ENCODE data around the gene GAREM1. TPM values are rescaled to one million over a fixed set of nuclear protein-coding genes. Genes with fewer than 3 reads are reported as not detected.

Gene GAREM1
- total RNA-seq, 4 donors from 2014 or later, result 23.6 to 29.9 (median 29.1) TPM

DNA sequence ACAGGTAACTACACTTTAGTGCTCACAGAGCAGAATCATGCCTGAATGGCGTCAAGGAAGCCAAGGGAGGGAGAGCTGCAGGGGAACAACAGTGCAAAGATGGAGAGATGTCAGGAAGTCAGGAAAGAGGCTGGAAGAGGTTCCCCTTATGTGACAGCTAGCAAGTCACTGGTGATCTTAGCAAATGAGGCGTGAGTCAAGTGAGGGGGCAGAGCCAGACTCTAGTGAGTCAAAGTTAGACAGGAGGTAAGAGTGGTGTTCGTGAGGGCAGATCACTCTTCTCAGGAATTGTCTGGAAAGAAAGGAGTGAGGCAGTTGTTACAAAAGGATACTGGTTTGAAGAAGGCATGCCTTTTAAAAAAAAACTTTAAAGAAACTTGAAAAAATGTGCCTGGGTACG is 193.8 kb downstream of the GAREM1 start:
- no peak overlapping the region for H3K4me3 ChIP-seq
- H3K27me3 ChIP-seq, result no peaks in the 10 kb centered on the region
- peaks cover 0 to 46% (median 4%) of the 10 kb centered on the region in 4 donors for H3K4me1 ChIP-seq
- peak overlapping the region in 2 of 4 donors; percentile 14 to 61 for H3K27ac ChIP-seq
- DNase-seq, result no peak
- H3K36me3 ChIP-seq, result no peaks in the 10 kb centered on the region
- TF ChIP-seq, protein P1, sequence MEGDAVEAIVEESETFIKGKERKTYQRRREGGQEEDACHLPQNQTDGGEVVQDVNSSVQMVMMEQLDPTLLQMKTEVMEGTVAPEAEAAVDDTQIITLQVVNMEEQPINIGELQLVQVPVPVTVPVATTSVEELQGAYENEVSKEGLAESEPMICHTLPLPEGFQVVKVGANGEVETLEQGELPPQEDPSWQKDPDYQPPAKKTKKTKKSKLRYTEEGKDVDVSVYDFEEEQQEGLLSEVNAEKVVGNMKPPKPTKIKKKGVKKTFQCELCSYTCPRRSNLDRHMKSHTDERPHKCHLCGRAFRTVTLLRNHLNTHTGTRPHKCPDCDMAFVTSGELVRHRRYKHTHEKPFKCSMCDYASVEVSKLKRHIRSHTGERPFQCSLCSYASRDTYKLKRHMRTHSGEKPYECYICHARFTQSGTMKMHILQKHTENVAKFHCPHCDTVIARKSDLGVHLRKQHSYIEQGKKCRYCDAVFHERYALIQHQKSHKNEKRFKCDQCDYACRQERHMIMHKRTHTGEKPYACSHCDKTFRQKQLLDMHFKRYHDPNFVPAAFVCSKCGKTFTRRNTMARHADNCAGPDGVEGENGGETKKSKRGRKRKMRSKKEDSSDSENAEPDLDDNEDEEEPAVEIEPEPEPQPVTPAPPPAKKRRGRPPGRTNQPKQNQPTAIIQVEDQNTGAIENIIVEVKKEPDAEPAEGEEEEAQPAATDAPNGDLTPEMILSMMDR (IDR thresholded peaks at IDR 0.05), result no peak
- TF ChIP-seq POLR2A (IDR thresholded peaks at IDR 0.05), result no peak
- H3K9me3 ChIP-seq, result no peaks in the 10 kb centered on the region

DNA sequence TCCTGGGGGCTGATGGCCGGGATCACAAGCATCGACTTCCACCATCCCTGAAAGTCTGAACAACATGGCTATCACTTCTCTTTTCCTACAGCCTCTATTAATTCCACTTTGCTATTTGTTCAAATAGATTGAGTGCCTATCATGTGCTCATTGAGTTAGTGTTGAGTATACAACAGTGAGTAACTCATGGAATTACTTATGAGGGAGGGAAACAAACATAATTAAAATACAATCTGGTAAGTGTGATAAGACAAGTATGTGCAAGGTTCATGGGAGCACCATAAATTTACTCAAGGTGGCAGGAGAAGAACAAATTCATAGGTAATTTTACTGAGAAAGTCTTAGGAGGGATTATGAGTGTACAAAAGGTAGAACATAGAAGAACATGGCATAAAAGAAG is 194.4 kb downstream of the GAREM1 start:
- no peak for DNase-seq
- Histone ChIP-seq H3K27me3 (no peaks in the 10 kb centered on the region), H3K36me3 (no peaks in the 10 kb centered on the region), H3K4me3 (no peak overlapping the region), H3K27ac (peak overlapping the region in 1 of 4 donors; percentile 39), H3K9me3 (no peaks in the 10 kb centered on the region), H3K4me1 (peaks cover 0 to 46% (median 4%) of the 10 kb centered on the region in 4 donors)
- TF ChIP-seq, protein P1 (IDR thresholded peaks at IDR 0.05), result no peak
- TF ChIP-seq POLR2A (IDR thresholded peaks at IDR 0.05), result no peak

DNA sequence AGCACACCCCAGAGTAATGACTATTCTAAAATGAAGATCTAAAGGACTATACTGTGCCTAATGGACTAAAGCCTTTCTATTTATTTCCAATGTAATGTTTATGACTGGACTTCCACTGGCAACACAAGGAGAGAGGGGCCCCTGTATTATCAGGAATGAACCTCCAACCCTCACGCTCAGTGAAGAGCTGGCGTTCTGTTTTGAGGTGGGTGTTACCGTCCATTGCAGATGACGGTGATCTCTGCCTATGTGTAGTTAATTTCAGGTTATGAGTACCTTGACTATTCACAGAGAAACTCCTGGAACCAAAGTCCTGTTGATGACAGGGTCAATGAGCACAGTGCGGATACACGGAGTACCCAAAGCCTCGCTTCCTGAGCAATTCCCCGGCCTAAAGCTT is 195.5 kb downstream of the GAREM1 start:
- DNase-seq, result no peak
- Histone ChIP-seq H3K4me1 (peaks cover 0 to 38% (median 4%) of the 10 kb centered on the region in 4 donors), H3K9me3 (no peaks in the 10 kb centered on the region), H3K27me3 (no peaks in the 10 kb centered on the region), H3K27ac (peak overlapping the region in 1 of 4 donors; percentile 39), H3K36me3 (peaks cover 0 to 2% (median 0%) of the 10 kb centered on the region in 3 donors), H3K4me3 (no peak overlapping the region)
- TF ChIP-seq POLR2A (IDR thresholded peaks at IDR 0.05), result no peak
- TF ChIP-seq, protein P1 (IDR thresholded peaks at IDR 0.05), result no peak

DNA sequence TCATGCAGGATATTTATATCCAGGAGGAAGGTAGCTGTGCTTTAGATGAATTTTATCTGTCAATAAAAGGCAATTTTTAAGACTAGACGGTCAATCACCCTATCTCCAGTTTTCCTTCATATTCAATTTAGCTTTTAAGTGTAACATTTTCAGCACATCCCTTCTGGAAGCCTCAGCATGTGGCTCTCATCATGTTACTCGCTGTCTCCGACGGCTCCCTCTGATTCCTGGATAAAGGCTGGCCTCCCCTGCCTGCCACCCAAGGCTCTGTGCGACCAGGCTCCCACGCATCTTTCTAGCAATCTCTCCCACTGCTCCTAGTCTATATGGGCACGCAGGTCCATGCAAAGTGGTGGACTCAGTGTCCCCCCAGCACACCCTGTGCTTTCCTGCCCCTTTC is 196.4 kb downstream of the GAREM1 start:
- no peak for TF ChIP-seq POLR2A (IDR thresholded peaks at IDR 0.05)
- TF ChIP-seq, protein P1 (IDR thresholded peaks at IDR 0.05), result no peak
- peaks cover 0 to 33% (median 4%) of the 10 kb centered on the region in 4 donors for H3K4me1 ChIP-seq
- no peaks in the 10 kb centered on the region for H3K9me3 ChIP-seq
- no peak for DNase-seq
- no peak overlapping the region for H3K4me3 ChIP-seq
- H3K27me3 ChIP-seq, result no peaks in the 10 kb centered on the region
- H3K36me3 ChIP-seq, result peaks cover 0 to 11% (median 0%) of the 10 kb centered on the region in 3 donors
- no peak overlapping the region for H3K27ac ChIP-seq

DNA sequence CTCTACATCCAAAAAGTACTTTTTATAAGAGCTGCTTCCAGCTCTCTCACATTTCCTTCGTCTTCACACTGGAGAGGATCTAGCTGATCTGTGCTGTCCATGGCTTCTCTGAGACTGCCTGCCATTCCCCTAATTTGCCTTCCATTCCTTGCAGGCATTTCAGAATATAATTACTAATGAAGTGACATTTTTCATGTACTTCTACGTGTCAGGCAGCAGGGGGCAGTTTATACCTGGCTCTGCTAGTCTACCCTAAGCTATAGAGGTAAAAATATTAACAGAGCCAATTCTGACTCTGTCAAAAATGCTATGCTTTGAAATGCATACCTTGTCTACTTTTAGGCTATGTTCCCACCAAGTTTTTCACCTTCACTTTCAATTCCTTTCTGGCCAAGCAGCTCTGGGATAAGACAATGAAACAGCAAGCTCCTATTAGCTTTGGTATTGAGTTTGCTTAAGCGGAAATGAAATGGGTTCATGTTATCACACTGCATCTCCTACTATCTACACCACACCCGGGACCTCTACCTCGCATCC is 198.9 kb downstream of the GAREM1 start:
- peaks cover 0 to 11% (median 0%) of the 10 kb centered on the region in 4 donors for H3K4me1 ChIP-seq
- no peak for DNase-seq
- TF ChIP-seq POLR2A (IDR thresholded peaks at IDR 0.05), result no peak
- TF ChIP-seq, protein P1 (IDR thresholded peaks at IDR 0.05), result peak in 5 of 6 experiments; percentile 38 to 90 (median 82)
- H3K27me3 ChIP-seq, result no peaks in the 10 kb centered on the region
- H3K9me3 ChIP-seq, result no peaks in the 10 kb centered on the region
- H3K36me3 ChIP-seq, result peaks cover 0 to 30% (median 0%) of the 10 kb centered on the region in 3 donors
- no peak overlapping the region for H3K4me3 ChIP-seq
- no peak overlapping the region for H3K27ac ChIP-seq

Measured in Peyer's patch (tissue), 4 donors.